ENCODE measurements around the gene TMEM259. TPM values are rescaled to one million over a fixed set of nuclear protein-coding genes. Genes with fewer than 3 reads are reported as not detected.

TMEM259 gene
- total RNA-seq (ENCODE audit: low replicate concordance): 41.3 and 58.0 TPM in 2 replicates

GRCh38 chr19:1020868-1021425 is at the start of gene TMEM259:
Gene TMEM259, minus strand, starts transcription at chr19:1021123. Its CDS starts 127 bp downstream, at chr19:1020996.

GRCh38 chr19:1066748-1067340 is 45.9 kb upstream of the TMEM259 start, which contains the start of gene ARHGAP45:
Gene ARHGAP45, plus strand, starts transcription at chr19:1067167. Its CDS starts 239 bp downstream, at chr19:1067406.

GRCh38 chr19:1039646-1040475 is 18.9 kb upstream of the TMEM259 start, which contains the start of gene ABCA7:
Gene ABCA7, plus strand, starts transcription at chr19:1040107. Its CDS starts 1,255 bp downstream, at chr19:1041362.

GRCh38 chr19:1025960-1026782 is 5.2 kb upstream of the TMEM259 start, which contains the start of gene CNN2:
Gene CNN2, plus strand, starts transcription at chr19:1026608. Its CDS starts 54 bp downstream, at chr19:1026662.

DNA sequence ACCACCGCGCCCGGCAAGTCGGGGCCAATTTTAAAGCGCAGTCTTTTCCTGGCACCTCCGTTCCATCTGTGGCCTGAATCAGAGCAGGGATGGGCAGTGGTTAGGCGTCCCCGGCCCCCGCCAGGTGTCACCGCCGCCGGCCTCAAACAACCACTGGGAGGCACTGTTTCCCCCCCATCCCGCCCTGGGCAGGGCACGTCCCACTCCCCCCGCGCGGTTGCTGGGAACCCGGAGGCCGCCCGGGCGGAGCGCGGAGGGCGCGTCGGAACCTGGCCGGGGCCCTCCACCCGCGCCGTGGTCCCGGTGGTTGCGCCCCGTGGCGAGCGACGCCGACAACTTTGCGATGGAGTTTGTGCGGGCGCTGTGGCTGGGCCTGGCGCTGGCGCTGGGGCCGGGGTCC is 20.8 kb downstream of the TMEM259 start, which contains the start of gene GRIN3B:
Gene GRIN3B, plus strand, starts transcription at position 325 of the 400 bp plus-strand sequence. Its CDS starts 19 bp downstream, at position 344.

GRCh38 chr19:984165-984967 is 36.6 kb downstream of the TMEM259 start, which contains the start of gene WDR18:
Gene WDR18, plus strand, starts transcription at chr19:984345. Its CDS starts 9 bp downstream, at chr19:984354.

Other genes starting within 250 kb of the TMEM259 start
- gene PTBP1, start 223.7 kb downstream of the TMEM259 start, total RNA-seq (ENCODE audit: low replicate concordance): 77.1 and 91.9 TPM in 2 replicates
- gene PLPPR3, start 199.2 kb downstream of the TMEM259 start, total RNA-seq (ENCODE audit: low replicate concordance): 0.15 and 1.2 TPM in 2 replicates
- not detected in 2 replicates for gene AZU1, start 193.3 kb downstream of the TMEM259 start, total RNA-seq (ENCODE audit: low replicate concordance)
- gene PRTN3, start 180.1 kb downstream of the TMEM259 start, total RNA-seq (ENCODE audit: low replicate concordance): not detected in 2 replicates
- 0.15 TPM in 1 of 2 replicates, not detected in the other for gene ELANE, start 168.8 kb downstream of the TMEM259 start, total RNA-seq (ENCODE audit: low replicate concordance)
- 0.83 and 156 TPM in 2 replicates for gene CFD, start 161.5 kb downstream of the TMEM259 start, total RNA-seq (ENCODE audit: low replicate concordance)
- 23.5 and 33.1 TPM in 2 replicates for gene MED16, start 127.9 kb downstream of the TMEM259 start, total RNA-seq (ENCODE audit: low replicate concordance)
- not detected in 2 replicates for gene RNU6-9, start 127.6 kb downstream of the TMEM259 start, total RNA-seq (ENCODE audit: low replicate concordance)
- gene R3HDM4, start 107.9 kb downstream of the TMEM259 start, total RNA-seq (ENCODE audit: low replicate concordance): 6.8 and 24.8 TPM in 2 replicates
- gene KISS1R, start 103.8 kb downstream of the TMEM259 start, total RNA-seq (ENCODE audit: low replicate concordance): not detected in 2 replicates
- 7.6 and 15.2 TPM in 2 replicates for gene ARID3A, start 95.1 kb downstream of the TMEM259 start, total RNA-seq (ENCODE audit: low replicate concordance)
- 37.1 and 127 TPM in 2 replicates for gene WDR18, start 36.8 kb downstream of the TMEM259 start, total RNA-seq (ENCODE audit: low replicate concordance)
- 0.23 and 0.45 TPM in 2 replicates for gene GRIN3B, start 20.7 kb downstream of the TMEM259 start, total RNA-seq (ENCODE audit: low replicate concordance)
- gene RNU6-2, start 399 bp upstream of the TMEM259 start, total RNA-seq (ENCODE audit: low replicate concordance): not detected in 2 replicates
- gene CNN2, start 5.5 kb upstream of the TMEM259 start, total RNA-seq (ENCODE audit: low replicate concordance): 268 and 324 TPM in 2 replicates
- gene ABCA7, start 19.0 kb upstream of the TMEM259 start, total RNA-seq (ENCODE audit: low replicate concordance): 2.2 and 8.4 TPM in 2 replicates
- 0.82 and 4.7 TPM in 2 replicates for gene ARHGAP45, start 46.0 kb upstream of the TMEM259 start, total RNA-seq (ENCODE audit: low replicate concordance)
- 127 and 132 TPM in 2 replicates for gene POLR2E, start 74.3 kb upstream of the TMEM259 start, total RNA-seq (ENCODE audit: low replicate concordance)
- gene GPX4, start 82.9 kb upstream of the TMEM259 start, total RNA-seq (ENCODE audit: low replicate concordance): 382 and 1,065 TPM in 2 replicates
- 40.7 and 112 TPM in 2 replicates for gene SBNO2, start 153.1 kb upstream of the TMEM259 start, total RNA-seq (ENCODE audit: low replicate concordance)
- 77.6 and 112 TPM in 2 replicates for gene STK11, start 184.7 kb upstream of the TMEM259 start, total RNA-seq (ENCODE audit: low replicate concordance)
- 0.82 and 1.1 TPM in 2 replicates for gene CBARP, start 216.9 kb upstream of the TMEM259 start, total RNA-seq (ENCODE audit: low replicate concordance)
- 36.6 and 63.1 TPM in 2 replicates for gene ATP5F1D, start 220.6 kb upstream of the TMEM259 start, total RNA-seq (ENCODE audit: low replicate concordance)
- 2.8 and 15.9 TPM in 2 replicates for gene MIDN, start 227.5 kb upstream of the TMEM259 start, total RNA-seq (ENCODE audit: low replicate concordance)
- 148 and 327 TPM in 2 replicates for gene CIRBP, start 248.2 kb upstream of the TMEM259 start, total RNA-seq (ENCODE audit: low replicate concordance)

Data from smooth muscle cell of the coronary artery (primary cell).